K562 (cell line): ENCODE results near the gene MON1A. TPM values are rescaled to one million over a fixed set of nuclear protein-coding genes. Genes with fewer than 3 reads are reported as not detected.

Experiments
- ATAC-seq: fragments of 200-7000 bp; cut with Tn5 transposase; 3 replicates; pipeline ENCODE4 v1.9.1; 2020; ENCODE audit warnings: moderate library complexity
- BruUV-seq: library from RNA; stranded (reverse); fragments of 400-500 nt; replicated peaks from 2 replicates; lab custom pipeline; 2021; lab: Mats Ljungman, UMichigan
- CTCF ChIA-PET: fragments of 300-600 bp; formaldehyde crosslinking; extraction: SDS; loops from one replicate; lab custom pipeline; 2021; ENCODE audit warnings: low intra/inter-chr PET ratio; lab: Yijun Ruan, JAX
- POLR2A ChIA-PET: fragments of 300-600, 350-650 bp; sonication (Branson Sonifier 250); formaldehyde crosslinking; extraction: SDS; loops from one replicate; lab custom pipeline; 2021; ENCODE audit warnings: antibody characterized with exemption, inconsistent platforms; lab: Yijun Ruan, JAX
- DNase-seq, 4 experiments: peaks; one replicate each; pipeline versions ENCODE4 v3.0.0 to v3.0.0-alpha.2; 2011 to 2018; ENCODE audit warnings: low spot score in 3 of 4, mixed read lengths in 3 of 4; ENCODE audit errors: extremely low read depth in 1 of 4
- FAIRE-seq: peaks from 2 replicates; lab custom pipeline; 2011; peaks lifted over from hg19 to GRCh38; lab: Jason Lieb, UNC
- H2AFZ ChIP-seq: 2 replicates; pipeline ENCODE4 v1.6.0; 2011; ENCODE audit warnings: low read depth, low read length, control low read depth, inconsistent platforms
- H3K27ac ChIP-seq: fragments of 200-600 bp; 3 replicates; pipeline ENCODE4 v1.8.0; 2011; ENCODE audit warnings: low read depth, mild to moderate bottlenecking, control low read depth, inconsistent platforms, low read length, moderate library complexity, mixed read lengths; ENCODE audit errors: extremely low read depth
- H3K27me3 ChIP-seq, 2 experiments: fragments of 300-600 bp in 1 of 2; 2 replicates in 1 of 2; 3 replicates in 1 of 2; pipeline versions ENCODE4 v1.6.0 to v1.8.0; 2011; ENCODE audit warnings: inconsistent platforms in 2 of 2, low read length in 2 of 2, mild to moderate bottlenecking in 1 of 2, mixed read lengths in 1 of 2, moderate library complexity in 1 of 2; ENCODE audit not compliant: control insufficient read depth in 2 of 2, insufficient read depth in 2 of 2
- H3K36me3 ChIP-seq: fragments of 300-600 bp; 3 replicates; pipeline ENCODE4 v1.8.0; 2011; ENCODE audit warnings: mild to moderate bottlenecking, low read length, inconsistent platforms; ENCODE audit not compliant: control insufficient read depth, insufficient read depth
- H3K4me1 ChIP-seq, 2 experiments: fragments of 200-600 bp in 1 of 2; replicated peaks in 1 of 2; 2 replicates in 1 of 2; 3 replicates in 1 of 2; pipeline versions ENCODE4 v1.5.1 to v1.8.0; 2011; ENCODE audit warnings: inconsistent platforms in 2 of 2, low read length in 2 of 2, mild to moderate bottlenecking in 1 of 2, mixed read lengths in 1 of 2, moderate library complexity in 1 of 2; ENCODE audit not compliant: control insufficient read depth in 2 of 2, insufficient read depth in 2 of 2
- H3K4me2 ChIP-seq: 2 replicates; pipeline ENCODE4 v1.6.1; 2011; ENCODE audit warnings: low read length, control low read depth, inconsistent platforms, mixed read lengths; ENCODE audit not compliant: insufficient read depth
- H3K4me3 ChIP-seq: fragments of 200-600 bp; sonication (generic), shearing (Covaris generic); 2 replicates; pipeline ENCODE4 v1.5.1; 2016; ENCODE audit warnings: control low read depth, inconsistent platforms
- H3K79me2 ChIP-seq: fragments of 200-600 bp; 3 replicates; pipeline ENCODE4 v1.8.0; 2011; ENCODE audit warnings: low read length, inconsistent platforms; ENCODE audit not compliant: control insufficient read depth, insufficient read depth
- H3K9ac ChIP-seq, 2 experiments: 2 replicates each; pipeline versions ENCODE4 v1.6.0 to v1.6.1; 2011; ENCODE audit warnings: low read depth in 2 of 2, low read length in 2 of 2, control low read depth in 1 of 2, inconsistent platforms in 1 of 2, mild to moderate bottlenecking in 1 of 2, mixed read lengths in 1 of 2; ENCODE audit not compliant: insufficient read depth in 1 of 2
- H3K9me1 ChIP-seq: one replicate; pipeline ENCODE4 v1.6.0; 2011; ENCODE audit warnings: inconsistent platforms, mild to moderate bottlenecking, low read length, moderate library complexity; ENCODE audit not compliant: control insufficient read depth, insufficient read depth
- H3K9me3 ChIP-seq: replicated peaks from 2 replicates; pipeline ENCODE4 v1.5.1; 2011; ENCODE audit warnings: low read depth, low read length, inconsistent platforms; ENCODE audit not compliant: control insufficient read depth, insufficient read depth
- H4K20me1 ChIP-seq: replicated peaks from 2 replicates; pipeline ENCODE4 v1.6.1; 2011; ENCODE audit warnings: low read length, inconsistent platforms, mixed read lengths; ENCODE audit not compliant: control insufficient read depth, insufficient read depth
- BCL6 ChIP-seq: fragments of 250-450 bp; sonication (Bioruptor Pico); IDR thresholded peaks from 2 replicates; pipeline ENCODE4 v1.4.0; 2020
- SIX5 ChIP-seq, 2 experiments: IDR thresholded peaks; 2 replicates each; pipeline ENCODE4 v1.6.1; 2011; ENCODE audit warnings: low read length in 2 of 2, borderline replicate concordance in 1 of 2, low read depth in 1 of 2, mild to moderate bottlenecking in 1 of 2, moderate library complexity in 1 of 2; ENCODE audit not compliant: insufficient read depth in 1 of 2
- ZNF175 ChIP-seq: fragments of 200-800 bp; sonication (Bioruptor generic); IDR thresholded peaks from 2 replicates; pipeline ENCODE4 v1.6.1; 2016; ENCODE audit warnings: low read depth, mild to moderate bottlenecking, missing genetic modification characterization, missing compliant biosample characterization
- ZNF699 ChIP-seq: fragments of 250-450 bp; sonication (Bioruptor Pico); IDR thresholded peaks from 2 replicates; pipeline ENCODE4 v1.8.0; 2021; ENCODE audit warnings: mild to moderate bottlenecking, moderate library complexity; ENCODE audit not compliant: insufficient replicate concordance
- WGBS: fragments of 100-300 bp; shearing (Covaris generic); methylation state at CpG from one replicate; pipeline ENCODE4 v1.1.6; 2016; ENCODE audit warnings: low coverage, mixed read lengths; ENCODE audit not compliant: insufficient coverage; ENCODE audit errors: missing lambda C conversion rate; 5-methylcytosine and 5-hydroxymethylcytosine counted together
- in situ Hi-C: fragments of 300-500 bp; cut with MboI; formaldehyde crosslinking; loops from 4 replicates; pipeline ENCODE4 v1.15.0; 2018; ENCODE audit warnings: inconsistent platforms, mixed read lengths
- intact Hi-C: fragments of 100-400 bp; cut with micrococcal nuclease; formaldehyde crosslinking; loops from 2 replicates; pipeline ENCODE4 v1.14.2; 2022
- polyA plus RNA-seq, 8 experiments: library from polyadenylated mRNA; depleted of rRNA in 4 of 8; stranded (reverse) in 5 of 8; unstranded in 3 of 8; fragments of >200 nt; fragmentation: Nextera tagmentation in 2 of 8; fragmentation: Illumina TruSeq in 1 of 8; extraction: Ambion mirVana in 2 of 8; extraction: Trizol in 1 of 8; gene quantifications; 2 replicates each; pipeline versions ENCODE4 v1.2.1 to v1.2.3, GENCODE V29; 2011 to 2014; ENCODE audit warnings: inconsistent platforms in 1 of 8, missing spikeins in 1 of 8
- total RNA-seq, 7 experiments: library from RNA; depleted of rRNA in 6 of 7; stranded (reverse); fragments of >200 nt in 6 of 7; fragmentation: Illumina TruSeq in 2 of 7; extraction: Trizol in 2 of 7; gene quantifications; 2 replicates each; pipeline versions ENCODE4 v1.2.1 to v1.2.3, GENCODE V29; 2011 to 2021; ENCODE audit warnings: low replicate concordance in 1 of 7

Gene MON1A
- total and polyA plus RNA-seq, 9 of the 15 experiments (the other 6 are each of a cell fraction or from before 2014, with no cell fraction given) = 1.1 to 13.8 (median 6.8) TPM

DNA sequence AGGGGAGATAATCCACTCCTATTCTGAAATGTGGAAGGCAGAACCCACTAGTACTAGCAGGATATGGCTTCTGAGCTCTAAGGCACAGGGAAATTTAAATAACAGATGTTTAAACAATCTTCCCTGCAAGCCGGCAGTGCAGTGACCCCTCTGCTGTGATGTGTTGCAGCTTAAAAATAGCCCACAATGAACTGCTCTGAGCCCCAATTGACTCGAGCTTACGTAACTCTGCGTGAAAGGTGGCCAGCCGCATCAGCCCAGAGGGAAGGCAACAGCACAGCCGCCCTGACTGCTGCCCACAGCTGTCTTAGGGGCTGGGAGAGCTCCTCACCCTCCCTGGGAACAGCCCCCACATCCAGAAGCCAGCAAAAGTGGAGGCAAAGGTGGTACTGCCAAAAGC is 47.4 kb downstream of the MON1A start:
- H3K4me1 ChIP-seq = peaks cover 16 to 17% of the 10 kb centered on the region in 2 experiments; a peak in 4 of 5 replicates
- DNase-seq (no peak), FAIRE-seq (no peak)
- H3K36me3 ChIP-seq = no peaks in the 10 kb centered on the region
- H2AFZ ChIP-seq = no peak overlapping the region
- no peaks in the 10 kb centered on the region for H3K79me2 ChIP-seq
- no peak overlapping the region for H3K27ac ChIP-seq
- WGBS = 21% methylated on average over 6 of the region's 6 CpGs
- CTCF ChIA-PET = no interaction called here
- in situ Hi-C loops = no loop called here
- BruUV-seq = no TSS peak
- no peak for TF ChIP-seq ZNF699 (CRISPR knock-in tag)
- no peak for TF ChIP-seq BCL6 (CRISPR knock-in tag)
- no peak for TF ChIP-seq SIX5 (IDR thresholded peaks at IDR 0.05; ENCODE audit: borderline replicate concordance in 1 of 2, insufficient read depth in 1 of 2, low read depth in 1 of 2, low read length in 2 of 2)
- no peak for TF ChIP-seq ZNF175
- TF ChIP-seq, all 486 proteins: peak for 0
- ATAC-seq = no peak
- POLR2A ChIA-PET = interaction anchor here (0.7 to 2.5 kb wide), 2 partner anchors 10 to 26 kb away, joined by 3 to 9 read pairs; no protein-coding TSS in a partner anchor
- Histone ChIP-seq H3K9me3 (no peaks in the 10 kb centered on the region), H3K4me2 (no peak overlapping the region), H3K9ac (peak overlapping the region in 1 of 2 experiments; percentile 65; a peak in 2 of 4 replicates), H3K27me3 (no peaks in the 10 kb centered on the region), H3K9me1 (no peaks in the 10 kb centered on the region), H3K4me3 (no peak overlapping the region), H4K20me1 (no peaks in the 10 kb centered on the region)
- intact Hi-C loops = no loop called here
